Measurements from ENCODE around the gene UST.
A peak's percentile ranks its signal among the peaks of the same experiment; 100 is the strongest.
"Not testable (repeated sequence)": the region's sequence is repeated elsewhere in the genome, so short reads cannot be mapped to it uniquely, and the experiment has no call there.

The UST gene

GRCh38 chr6:148947621-148948444 is 201.0 kb downstream of the UST start:
- peak; percentile 92 for DNase-seq (ENCODE audit: low read depth, low spot score)

DNA sequence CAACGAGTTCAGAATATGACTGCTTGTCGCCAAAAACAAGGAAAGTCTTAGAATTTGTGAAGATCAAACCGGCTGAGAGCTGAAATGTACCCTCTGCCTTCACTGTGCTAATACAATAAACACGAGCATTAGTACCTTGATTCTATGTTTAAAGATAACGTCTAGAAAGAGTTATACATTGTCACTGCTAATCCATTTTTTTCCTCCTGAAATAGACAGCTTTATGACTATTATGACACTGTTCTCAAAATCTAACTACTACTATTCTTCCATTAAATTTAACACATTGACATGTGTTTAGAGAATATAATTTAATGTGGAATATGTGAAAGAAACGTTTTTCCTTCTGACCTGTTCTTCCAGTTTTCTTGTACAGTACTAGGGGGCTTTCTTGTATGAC is 204.8 kb downstream of the UST start:
- no peak for DNase-seq (ENCODE audit: low read depth, low spot score)

DNA sequence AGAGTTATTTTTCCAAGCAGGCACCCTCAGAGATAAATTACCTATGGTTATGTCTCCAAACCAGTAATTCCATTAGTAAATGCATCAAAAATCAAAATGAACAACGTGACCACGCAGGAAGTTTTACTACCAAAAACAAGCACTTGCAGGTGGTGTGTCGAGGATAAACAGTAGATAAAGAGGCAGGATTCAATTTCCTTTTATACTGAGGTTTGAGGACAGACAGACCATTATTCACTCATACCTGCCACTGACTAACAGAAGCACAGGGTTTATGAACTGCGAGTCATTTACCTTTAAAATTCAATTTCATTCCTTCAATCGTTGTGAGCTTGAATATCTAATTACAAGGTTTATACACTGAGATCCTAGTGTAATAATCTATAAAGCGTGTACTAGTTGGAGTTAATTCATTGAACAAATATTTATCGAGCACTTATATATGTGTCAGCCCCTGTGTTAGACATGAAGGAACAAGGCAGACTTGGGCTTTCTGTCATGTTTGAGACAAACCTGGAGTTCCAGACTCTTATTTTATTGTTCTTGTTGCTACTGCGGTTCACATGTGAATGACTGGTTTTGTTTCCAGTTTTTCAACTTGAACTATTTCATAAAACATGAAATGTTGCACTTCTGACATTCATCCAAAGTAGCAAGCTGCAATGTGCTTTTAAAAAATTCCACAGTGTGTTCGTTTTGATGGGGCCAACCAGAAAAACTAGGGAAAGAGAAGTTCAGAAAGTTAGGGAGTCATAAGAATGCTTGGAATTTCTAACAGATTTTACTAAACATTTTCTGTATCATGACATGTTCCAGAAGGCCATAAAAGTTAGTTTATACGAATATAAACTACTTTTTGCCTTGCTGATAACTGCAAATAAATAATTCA is 205.6 kb downstream of the UST start:
- peak; percentile 34 for DNase-seq (ENCODE audit: low read depth, low spot score)

- no peak for DNase-seq (ENCODE audit: low read depth, low spot score)
Observed at GRCh38 chr6:148954461-148954860, 207.6 kb downstream of the UST start.

GRCh38 chr6:148954934-148955333 is 208.1 kb downstream of the UST start:
- no peak for DNase-seq (ENCODE audit: low read depth, low spot score)

DNA sequence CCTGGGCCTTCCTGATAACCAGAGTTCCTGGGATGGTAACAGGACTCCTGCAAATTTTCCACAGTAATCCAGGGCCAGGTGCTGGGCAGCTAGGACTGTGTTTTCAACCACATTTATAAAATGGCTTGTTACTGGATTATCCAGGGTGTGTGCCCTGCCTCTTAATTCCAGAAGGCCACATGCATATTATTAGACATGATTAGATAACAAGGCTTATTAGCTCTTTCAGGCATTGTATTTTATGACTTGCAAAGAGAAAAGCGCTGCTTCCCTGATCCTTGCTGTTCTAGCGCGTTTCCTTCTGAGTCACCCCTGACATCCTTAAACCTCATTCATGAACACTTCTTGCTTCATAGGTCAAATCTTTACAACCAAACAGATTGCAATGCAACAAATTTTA is 208.6 kb downstream of the UST start:
- no peak for DNase-seq (ENCODE audit: low read depth, low spot score)

- not testable (repeated sequence) for DNase-seq (ENCODE audit: low read depth, low spot score)
Observed at GRCh38 chr6:148956163-148956562, 209.3 kb downstream of the UST start.

GRCh38 chr6:148957752-148958151 is 210.9 kb downstream of the UST start:
- DNase-seq (ENCODE audit: low read depth, low spot score): no peak

- DNase-seq (ENCODE audit: low read depth, low spot score): no peak
Observed at GRCh38 chr6:148959008-148959407, 212.2 kb downstream of the UST start.

GRCh38 chr6:148959501-148959900 is 212.7 kb downstream of the UST start:
- no peak for DNase-seq (ENCODE audit: low read depth, low spot score)

DNA sequence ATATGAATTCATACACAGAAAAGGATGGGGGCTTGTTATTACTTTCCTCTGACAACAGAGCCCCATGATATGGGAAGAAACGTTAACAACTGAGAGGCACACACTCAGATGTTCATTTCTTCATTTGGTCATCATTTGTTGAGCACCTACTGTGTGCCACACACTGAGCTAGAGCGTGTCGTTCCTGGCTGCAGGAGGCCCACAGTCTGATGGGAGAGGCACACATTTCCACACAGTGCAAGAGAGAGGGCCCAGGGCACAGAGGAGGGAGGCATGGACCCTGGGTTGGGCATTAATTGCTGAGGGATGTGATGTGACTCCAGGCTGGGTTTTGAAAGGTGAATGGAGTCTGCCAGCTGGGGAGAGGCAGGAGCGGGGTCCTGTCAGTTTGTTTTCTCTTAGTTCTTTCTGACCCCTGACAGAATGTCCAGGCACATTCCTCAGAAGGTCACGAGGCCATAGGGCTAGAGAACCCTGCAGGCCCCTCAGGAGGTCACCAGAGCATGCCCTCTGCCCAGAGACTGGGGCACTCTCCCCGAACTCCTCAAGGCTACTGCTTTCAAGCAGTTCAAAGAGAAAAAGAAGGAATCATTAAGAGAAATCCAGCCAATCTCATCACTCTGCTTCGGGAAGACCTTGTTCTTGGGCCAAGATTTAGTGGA is 216.2 kb downstream of the UST start:
- no peak for DNase-seq (ENCODE audit: low read depth, low spot score)

DNA sequence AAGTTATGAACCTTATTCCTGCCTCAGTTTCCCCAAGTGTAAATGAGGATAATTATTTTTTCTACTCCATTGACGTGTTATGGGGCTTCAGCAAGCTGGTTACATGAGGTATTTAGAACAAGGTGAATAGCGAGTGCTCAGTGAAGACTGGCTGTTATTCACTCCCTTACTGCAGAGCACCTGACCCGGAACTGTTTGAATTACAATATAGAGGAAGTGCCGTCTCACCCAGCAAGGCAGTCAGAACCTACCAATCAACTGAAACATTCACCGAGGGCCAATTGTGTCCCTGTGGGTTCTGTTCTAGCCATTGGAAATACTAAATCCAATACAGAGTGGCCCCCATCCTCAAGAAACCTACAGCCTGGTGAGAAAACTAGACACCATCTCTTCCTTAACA is 216.9 kb downstream of the UST start:
- DNase-seq (ENCODE audit: low read depth, low spot score): no peak

DNA sequence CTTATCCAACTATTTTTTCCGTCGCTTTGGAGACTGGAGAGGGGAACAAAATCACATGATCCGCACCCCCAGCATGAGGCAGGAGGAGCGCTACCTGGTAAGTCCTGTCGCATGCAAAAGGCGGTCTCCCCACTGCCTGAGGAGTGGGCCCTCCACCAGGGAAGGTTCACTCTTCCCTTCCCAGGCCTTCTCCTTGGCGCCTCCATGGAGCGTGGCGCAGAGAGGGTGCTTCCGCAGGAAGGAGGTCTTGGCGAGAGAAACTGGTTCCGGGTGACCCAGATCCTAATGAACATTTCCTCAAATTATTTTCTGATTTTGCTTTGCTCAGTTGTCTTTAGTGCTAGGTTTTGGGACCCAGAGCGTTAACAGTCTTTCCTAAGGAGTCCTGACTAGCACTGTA is 217.6 kb downstream of the UST start:
- no peak for DNase-seq (ENCODE audit: low read depth, low spot score)

DNA sequence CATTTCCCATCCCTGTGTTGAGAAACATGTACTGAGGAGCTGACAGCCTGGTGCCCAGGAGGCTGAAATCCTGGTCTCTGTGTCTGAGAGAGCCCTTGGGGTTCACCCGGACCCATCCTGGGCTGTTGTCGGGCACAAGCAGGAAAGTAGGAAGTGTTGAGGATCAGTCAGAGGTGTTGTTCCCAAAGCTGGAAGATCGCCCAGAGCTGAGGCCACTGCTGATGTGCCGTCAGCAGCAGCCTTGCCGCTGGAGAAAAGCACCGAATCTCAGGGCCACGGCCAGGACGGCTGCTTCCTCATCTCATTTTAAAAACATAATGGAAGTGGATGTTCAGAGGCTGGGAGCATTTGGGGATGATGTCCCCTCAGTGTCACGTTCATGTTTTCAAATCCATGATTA is 218.5 kb downstream of the UST start:
- DNase-seq (ENCODE audit: low read depth, low spot score): peak; percentile 23

GRCh38 chr6:148967011-148967520 is 220.2 kb downstream of the UST start:
- no peak for DNase-seq (ENCODE audit: low read depth, low spot score)

DNA sequence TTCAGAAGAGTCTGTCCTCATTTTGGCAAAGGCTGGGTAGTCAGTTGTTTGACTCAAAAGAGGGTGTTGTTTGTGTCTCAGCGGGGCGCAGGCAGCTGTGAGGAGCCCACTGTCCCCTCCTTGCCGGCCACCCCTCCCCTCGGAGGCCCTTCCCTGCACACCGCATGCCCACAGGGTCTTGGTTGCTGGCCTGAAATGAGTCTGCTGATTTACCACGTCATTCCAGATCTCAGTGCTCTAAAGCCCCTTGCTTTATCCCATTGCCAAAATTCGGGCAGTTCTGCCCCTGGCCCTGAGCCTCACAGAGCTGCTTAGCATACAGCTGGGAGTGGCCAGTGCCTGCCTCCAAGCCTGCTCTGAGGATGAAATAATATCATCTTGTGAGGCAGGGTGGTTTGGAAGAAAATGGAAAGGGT is 220.7 kb downstream of the UST start:
- peak; percentile 35 for DNase-seq (ENCODE audit: low read depth, low spot score)

GRCh38 chr6:148968771-148969602 is 222.2 kb downstream of the UST start:
- DNase-seq (ENCODE audit: low read depth, low spot score): peak; percentile 49

GRCh38 chr6:148969603-148970061 is 222.8 kb downstream of the UST start:
- DNase-seq (ENCODE audit: low read depth, low spot score): no peak

- peak; percentile 40 for DNase-seq (ENCODE audit: low read depth, low spot score)
Observed at GRCh38 chr6:148971031-148971927, 224.4 kb downstream of the UST start.

DNA sequence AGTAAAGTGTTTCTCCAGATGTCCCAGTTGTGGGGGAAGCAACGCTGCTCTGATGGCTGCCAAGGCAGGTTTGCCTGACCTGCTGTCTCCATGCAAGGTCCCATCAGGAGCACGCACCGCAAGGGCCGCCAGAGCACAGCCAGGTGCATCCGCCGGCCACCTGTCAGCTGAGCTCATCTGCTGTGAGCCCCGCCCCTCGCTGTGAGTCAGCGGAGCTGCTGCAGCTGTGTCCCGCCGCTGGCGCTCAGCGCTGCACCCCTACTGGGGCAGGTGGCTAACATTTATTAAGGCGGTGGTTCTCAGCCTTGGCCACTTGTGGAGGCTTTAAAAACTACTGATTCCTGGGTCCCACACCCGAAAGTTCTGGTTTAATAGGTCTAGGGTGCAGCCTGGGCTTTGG is 225.7 kb downstream of the UST start:
- peak; percentile 32 for DNase-seq (ENCODE audit: low read depth, low spot score)

Data from astrocyte of the hippocampus (primary cell).